ENCODE data around the gene POLR2E.
A peak's percentile ranks its signal among the peaks of the same experiment; 100 is the strongest.
"Not testable (repeated sequence)": the region's sequence is repeated elsewhere in the genome, so short reads cannot be mapped to it uniquely, and the experiment has no call there.

Gene POLR2E

GRCh38 chr19:1125601-1126467 is 30.7 kb upstream of the POLR2E start:
- DNase-seq (ENCODE audit: low spot score): no peak

- no peak for DNase-seq (ENCODE audit: low spot score)
Observed at GRCh38 chr19:1123885-1124677, 28.9 kb upstream of the POLR2E start.

DNA sequence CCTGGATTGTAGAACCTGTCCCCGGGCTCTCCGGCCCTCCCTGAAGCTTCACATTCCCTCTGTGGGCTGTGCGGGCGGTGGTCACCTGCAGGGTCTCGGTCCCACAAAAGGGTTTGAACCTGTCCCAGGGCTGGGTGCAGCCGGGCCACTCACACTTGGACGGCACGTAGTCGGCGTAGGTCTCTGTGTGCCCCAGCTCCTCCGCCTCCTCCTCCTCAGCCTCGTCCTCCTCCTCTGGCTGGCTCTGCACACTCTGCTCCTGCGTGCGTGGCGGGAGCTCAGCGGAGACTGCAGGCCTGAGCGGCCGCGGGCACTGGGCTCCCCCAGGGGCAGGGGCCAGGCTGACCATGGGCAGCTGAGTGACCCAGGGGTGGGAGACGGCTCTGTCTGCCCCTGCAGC is 28.2 kb upstream of the POLR2E start:
- DNase-seq (ENCODE audit: low spot score): no peak

- no peak for DNase-seq (ENCODE audit: low spot score)
Observed at GRCh38 chr19:1122972-1123363, 27.8 kb upstream of the POLR2E start.

GRCh38 chr19:1122021-1122971 is 27.1 kb upstream of the POLR2E start:
- no peak for DNase-seq (ENCODE audit: low spot score)

- DNase-seq (ENCODE audit: low spot score): no peak
Observed at GRCh38 chr19:1121395-1121794, 26.2 kb upstream of the POLR2E start.

DNA sequence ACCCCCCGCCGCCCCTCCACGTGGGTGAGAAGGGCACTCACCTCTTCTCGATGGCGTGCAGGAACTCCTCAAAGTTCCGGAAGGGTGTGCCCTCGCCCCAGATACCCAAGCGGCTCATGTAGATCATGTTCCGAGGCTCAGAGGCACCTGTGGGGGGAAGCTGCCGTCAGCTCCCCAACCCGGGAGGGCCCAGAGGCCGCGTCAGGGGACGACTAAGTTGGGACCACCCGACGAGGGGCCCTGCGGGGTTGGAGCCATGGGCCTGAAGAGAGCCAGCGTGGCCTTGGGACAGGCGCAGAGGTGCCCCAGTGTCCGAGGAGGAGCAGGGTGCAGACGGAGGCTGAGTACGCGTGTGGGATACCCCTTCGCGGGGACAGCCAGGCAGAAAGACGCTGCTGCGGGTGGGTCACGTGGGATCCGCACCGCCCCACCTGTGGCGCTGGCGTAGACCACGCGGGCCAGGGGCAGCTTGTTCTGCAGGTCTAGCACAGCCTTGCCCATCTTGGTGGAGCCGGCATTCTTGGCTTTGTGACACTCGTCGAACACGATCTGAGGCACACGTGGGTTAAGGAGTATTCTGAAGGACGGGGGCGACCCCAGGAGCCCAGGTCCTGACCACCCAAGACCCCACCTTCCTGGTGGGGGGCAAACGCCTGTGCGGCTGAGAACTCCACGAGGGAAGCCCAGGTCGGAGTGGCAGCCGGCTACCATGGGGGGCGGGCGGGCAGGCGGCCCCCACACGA is 24.5 kb upstream of the POLR2E start:
- no peak for DNase-seq (ENCODE audit: low spot score)

DNA sequence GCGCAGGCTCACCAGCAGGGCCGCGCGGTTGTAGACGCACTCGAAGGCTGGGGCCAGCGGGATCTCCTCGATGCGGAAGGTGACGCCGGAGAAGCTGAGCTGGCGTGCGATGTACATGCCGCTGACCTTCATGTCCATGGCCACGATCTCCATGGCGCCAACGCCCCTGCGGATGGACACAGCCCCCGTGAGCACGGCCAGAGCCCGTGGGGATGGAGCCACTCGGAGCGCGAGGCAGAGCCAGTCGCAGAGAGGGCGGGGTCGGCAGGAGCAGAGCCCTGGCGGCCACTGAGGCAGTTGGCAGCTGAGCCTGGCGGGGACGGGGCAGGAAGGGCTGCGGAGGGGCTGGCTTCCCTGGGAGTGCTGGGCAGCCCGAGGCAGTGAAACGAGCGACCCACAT is 23.8 kb upstream of the POLR2E start:
- DNase-seq (ENCODE audit: low spot score): no peak

GRCh38 chr19:1117654-1118053 is 22.5 kb upstream of the POLR2E start:
- no peak for DNase-seq (ENCODE audit: low spot score)

GRCh38 chr19:1116726-1117581 is 21.8 kb upstream of the POLR2E start:
- no peak for DNase-seq (ENCODE audit: low spot score)

GRCh38 chr19:1115646-1116420 is 20.7 kb upstream of the POLR2E start:
- DNase-seq (ENCODE audit: low spot score): no peak

GRCh38 chr19:1114728-1115127 is 19.6 kb upstream of the POLR2E start:
- DNase-seq (ENCODE audit: low spot score): not testable (repeated sequence)

GRCh38 chr19:1113986-1114483 is 18.9 kb upstream of the POLR2E start:
- DNase-seq (ENCODE audit: low spot score): no peak

DNA sequence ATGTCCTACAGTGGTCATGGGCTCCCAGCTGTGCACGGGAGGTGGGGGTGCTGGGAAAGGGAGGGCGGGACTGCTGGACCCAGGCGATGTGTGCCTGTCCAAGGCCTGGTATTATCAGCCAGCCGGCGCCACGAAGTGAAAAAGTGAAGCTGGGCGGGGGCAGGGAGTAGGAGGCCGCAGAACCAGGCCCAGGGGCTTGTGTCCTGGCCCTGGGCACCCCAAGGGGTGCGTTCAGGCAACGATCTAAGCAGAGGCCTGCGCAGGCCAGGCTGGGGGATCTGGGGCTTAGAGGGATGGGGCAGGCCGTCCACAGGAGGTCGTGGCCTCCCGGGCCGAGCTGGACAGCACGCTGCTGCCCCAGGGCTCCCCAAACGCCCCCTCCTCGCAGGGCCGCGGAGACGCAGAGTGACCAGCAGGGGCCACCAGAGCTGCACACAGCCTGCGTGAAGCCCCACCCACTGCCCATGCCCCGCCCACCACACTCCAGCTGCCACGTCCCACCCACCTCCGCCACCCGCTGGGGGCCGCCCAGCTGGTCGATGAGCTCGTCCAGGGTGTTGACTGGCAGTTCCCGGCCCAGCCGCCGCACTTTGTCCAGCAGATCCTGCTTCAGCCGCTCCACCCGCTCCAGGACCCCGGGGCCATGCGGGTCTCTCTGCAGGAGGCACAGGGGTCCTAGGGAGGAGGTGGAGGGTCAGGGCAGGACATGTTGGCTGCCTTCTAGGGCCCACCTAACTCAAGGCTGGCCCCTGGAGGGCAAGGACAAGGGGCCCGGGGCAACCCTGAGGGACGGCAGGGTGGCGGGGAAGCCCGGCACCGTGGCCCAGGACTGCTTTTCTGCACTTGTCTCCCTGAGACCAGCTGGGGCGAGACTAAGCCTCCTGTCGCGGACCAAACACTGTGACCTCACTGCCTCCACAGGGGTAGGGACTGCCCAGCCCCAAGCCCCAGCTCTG is 18.1 kb upstream of the POLR2E start:
- peak; percentile 82 for DNase-seq (ENCODE audit: low spot score)

GRCh38 chr19:1112268-1113029 is 17.3 kb upstream of the POLR2E start:
- DNase-seq (ENCODE audit: low spot score): no peak

DNA sequence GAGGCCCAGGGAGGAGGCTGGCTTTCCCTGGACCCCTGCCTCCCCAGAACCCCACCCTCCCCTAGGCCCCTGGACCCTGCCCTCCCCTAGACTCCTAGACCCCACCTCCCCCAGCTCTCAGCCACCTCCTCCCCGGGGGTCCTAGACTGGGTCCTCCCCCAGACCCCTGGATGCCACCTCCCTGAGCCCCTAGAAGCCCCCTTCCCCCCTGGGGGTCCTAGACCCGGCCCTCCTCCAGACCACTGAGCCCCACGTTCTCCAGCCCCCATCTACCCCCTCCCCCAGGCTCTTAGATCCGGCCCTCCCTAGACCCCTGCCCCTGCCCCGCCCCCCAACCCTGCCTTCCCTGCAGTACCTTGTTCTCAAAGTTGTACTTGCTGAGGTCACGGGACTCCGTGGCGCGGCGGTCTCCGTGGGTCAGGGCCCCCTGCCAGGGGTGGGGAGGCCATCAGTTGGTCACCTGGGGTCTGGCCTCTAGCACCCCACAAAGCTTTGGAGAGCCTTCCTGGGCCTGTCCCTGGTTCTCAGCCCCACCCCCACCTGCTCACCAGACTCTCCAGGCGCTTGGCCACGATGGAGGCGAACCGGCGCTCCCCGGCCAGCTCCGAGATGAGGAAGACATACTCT is 16.6 kb upstream of the POLR2E start:
- no peak for DNase-seq (ENCODE audit: low spot score)

Data from CD4-positive, alpha-beta T cell treated with Interleukin-15 for 4 hours (primary cell).